ENCODE measurements around the gene IGF2.

DNA sequence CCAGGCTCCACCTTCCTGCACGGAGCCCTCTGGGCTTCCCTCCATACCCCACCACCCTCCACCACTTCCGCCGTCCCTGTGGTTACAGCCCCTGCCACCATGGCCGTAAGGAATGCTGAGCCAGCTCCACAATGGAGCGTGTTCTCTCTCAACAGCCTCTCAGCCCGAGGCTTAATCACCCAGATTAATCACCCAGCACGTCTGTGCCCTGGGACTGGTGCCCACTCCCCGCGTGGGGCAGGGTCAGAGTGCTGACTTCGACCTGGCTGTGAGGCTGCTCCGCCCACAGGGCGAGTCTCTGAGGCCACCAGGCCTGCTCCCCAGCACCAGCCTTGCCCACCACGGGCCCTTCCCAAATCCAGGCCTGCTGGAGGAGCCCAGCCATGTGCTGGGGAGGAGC lies 36.5 kb upstream of the IGF2 start:
- TF ChIP-seq CTCF (IDR thresholded peaks at IDR 0.05): no peak
- no peak for TF ChIP-seq POLR2A (IDR thresholded peaks at IDR 0.05)
- no peak for TF ChIP-seq EP300 (IDR thresholded peaks at IDR 0.05)
